Measurements from ENCODE around the gene SLC24A3.

DNA sequence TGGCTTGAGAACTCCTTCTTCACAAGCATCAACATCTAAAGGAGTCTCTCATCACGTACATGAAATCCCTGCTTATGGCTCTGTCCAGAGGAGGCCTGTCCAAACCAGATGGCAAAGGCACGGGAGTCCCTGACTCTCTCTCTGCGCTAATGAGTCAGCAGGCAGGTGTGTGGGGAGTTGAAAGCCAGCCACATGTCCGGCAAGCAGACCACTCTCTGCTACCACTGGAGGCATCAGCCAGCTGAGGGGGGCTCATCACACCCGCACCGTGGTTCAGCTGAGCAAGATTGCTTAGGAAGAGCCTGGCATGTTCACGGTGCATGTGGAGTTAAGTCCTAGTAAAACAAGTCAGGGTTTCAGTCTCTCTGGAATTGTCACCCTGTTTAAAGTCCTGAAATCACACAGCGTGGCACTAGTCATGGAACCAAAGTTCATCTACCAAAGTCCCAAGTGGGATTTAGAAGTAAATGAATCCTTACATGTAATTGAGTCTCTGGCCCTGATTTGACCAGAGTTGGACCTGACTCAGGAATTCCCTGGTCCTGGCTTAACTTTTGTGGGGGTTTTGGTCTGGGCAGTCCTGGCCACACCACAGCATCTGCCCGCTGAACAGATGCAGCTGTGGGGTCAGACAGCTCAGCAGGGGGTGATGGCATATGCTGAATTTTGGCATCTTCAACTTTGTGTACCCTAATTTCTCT is 390.4 kb downstream of the SLC24A3 start:
- TF ChIP-seq ZBTB7A (tag by site-specific recombination; IDR thresholded peaks at IDR 0.05; ENCODE audit: low read depth) (no peak), ZNF785 (tag by site-specific recombination; IDR thresholded peaks at IDR 0.05) (no peak)
- TF ChIP-seq, protein P1, sequence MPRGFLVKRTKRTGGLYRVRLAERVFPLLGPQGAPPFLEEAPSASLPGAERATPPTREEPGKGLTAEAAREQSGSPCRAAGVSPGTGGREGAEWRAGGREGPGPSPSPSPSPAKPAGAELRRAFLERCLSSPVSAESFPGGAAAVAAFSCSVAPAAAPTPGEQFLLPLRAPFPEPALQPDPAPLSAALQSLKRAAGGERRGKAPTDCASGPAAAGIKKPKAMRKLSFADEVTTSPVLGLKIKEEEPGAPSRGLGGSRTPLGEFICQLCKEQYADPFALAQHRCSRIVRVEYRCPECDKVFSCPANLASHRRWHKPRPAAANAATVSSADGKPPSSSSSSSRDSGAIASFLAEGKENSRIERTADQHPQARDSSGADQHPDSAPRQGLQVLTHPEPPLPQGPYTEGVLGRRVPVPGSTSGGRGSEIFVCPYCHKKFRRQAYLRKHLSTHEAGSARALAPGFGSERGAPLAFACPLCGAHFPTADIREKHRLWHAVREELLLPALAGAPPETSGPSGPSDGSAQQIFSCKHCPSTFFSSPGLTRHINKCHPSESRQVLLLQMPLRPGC (tag by site-specific recombination; IDR thresholded peaks at IDR 0.05), result no peak
